CD14-positive monocyte (primary cell): ENCODE results near the gene CBX5. TPM values are rescaled to one million over a fixed set of nuclear protein-coding genes. Genes with fewer than 3 reads are reported as not detected.
A peak's percentile ranks its signal among the peaks of the same experiment; 100 is the strongest.

Experiments used
- DNase-seq, 3 donors: peaks; one replicate each; pipeline ENCODE4 v3.0.0-alpha.2; 2011 to 2022
- H2AFZ ChIP-seq: 2 replicates; pipeline ENCODE4 v1.6.0; 2012; ENCODE audit warnings: mild to moderate bottlenecking, low read depth, low read length, inconsistent platforms; ENCODE audit not compliant: insufficient read depth, poor library complexity, severe bottlenecking
- H3K27ac ChIP-seq, 2 donors: 1 replicate in 1 of 2; 2 replicates in 1 of 2; pipeline ENCODE4 v1.5.1; 2012 to 2013; ENCODE audit warnings: low read length in 2 of 2, control low read depth in 1 of 2, inconsistent platforms in 1 of 2, low read depth in 1 of 2, mild to moderate bottlenecking in 1 of 2
- H3K27me3 ChIP-seq, 2 donors: one replicate each; pipeline versions ENCODE4 v1.6.0 to v1.6.1; 2011 to 2013; ENCODE audit warnings: low read length in 2 of 2; ENCODE audit not compliant: control insufficient read depth in 2 of 2, insufficient read depth in 2 of 2
- H3K36me3 ChIP-seq, 2 donors: replicated peaks in 1 of 2; 1 replicate in 1 of 2; 2 replicates in 1 of 2; pipeline versions ENCODE4 v1.5.1 to v1.6.1; 2012 to 2013; ENCODE audit warnings: low read length in 2 of 2, control low read depth in 1 of 2, inconsistent platforms in 1 of 2, mild to moderate bottlenecking in 1 of 2; ENCODE audit not compliant: insufficient read depth in 2 of 2, control insufficient read depth in 1 of 2
- H3K4me1 ChIP-seq, 2 donors: 1 replicate in 1 of 2; 2 replicates in 1 of 2; pipeline versions ENCODE4 v1.5.1 to v1.6.1; 2012 to 2013; ENCODE audit warnings: low read length in 2 of 2, control low read depth in 1 of 2, inconsistent platforms in 1 of 2, mild to moderate bottlenecking in 1 of 2, moderate library complexity in 1 of 2; ENCODE audit not compliant: insufficient read depth in 2 of 2, control insufficient read depth in 1 of 2
- H3K4me2 ChIP-seq: replicated peaks from 2 replicates; pipeline ENCODE3; 2012; ENCODE audit warnings: low read length, moderate library complexity, mild to moderate bottlenecking; ENCODE audit not compliant: poor library complexity, severe bottlenecking; ENCODE audit errors: extremely low read depth
- H3K4me3 ChIP-seq, 3 experiments: fragments of 200-600 bp in 1 of 3; sonication (generic) in 1 of 3; replicated peaks in 1 of 3; 1 replicate in 2 of 3; 2 replicates in 1 of 3; pipeline ENCODE4 v1.5.1; 2011 to 2013; ENCODE audit warnings: low read length in 3 of 3, mild to moderate bottlenecking in 3 of 3, control low read depth in 2 of 3, low read depth in 2 of 3, inconsistent platforms in 1 of 3, moderate library complexity in 1 of 3
- H3K79me2 ChIP-seq: 2 replicates; pipeline ENCODE4 v1.6.0; 2012; ENCODE audit warnings: mild to moderate bottlenecking, control low read depth, inconsistent platforms, low read length, moderate library complexity; ENCODE audit not compliant: insufficient read depth
- H3K9ac ChIP-seq: 2 replicates; pipeline ENCODE4 v1.6.0; 2017; ENCODE audit warnings: low read length, mild to moderate bottlenecking; ENCODE audit not compliant: insufficient read depth, poor library complexity, severe bottlenecking
- H3K9me3 ChIP-seq, 2 donors: replicated peaks in 1 of 2; 1 replicate in 1 of 2; 2 replicates in 1 of 2; pipeline versions ENCODE4 v1.5.1 to v1.6.1; 2012 to 2013; ENCODE audit warnings: low read length in 2 of 2, control low read depth in 1 of 2; ENCODE audit not compliant: control insufficient read depth in 1 of 2, insufficient read depth in 1 of 2
- H4K20me1 ChIP-seq: 2 replicates; pipeline ENCODE4 v1.6.0; 2012; ENCODE audit warnings: mild to moderate bottlenecking, low read length, control low read depth, moderate library complexity; ENCODE audit not compliant: insufficient read depth
- H3K27ac Mint-ChIP-seq, 7 donors: one replicate each; pipeline ENCODE4 v1.8.0; 2020; ENCODE audit warnings: mild to moderate bottlenecking in 7 of 7, mixed read lengths in 7 of 7, moderate library complexity in 6 of 7, inconsistent platforms in 2 of 7
- H3K27me3 Mint-ChIP-seq, 3 donors: one replicate each; pipeline ENCODE4 v1.8.0; 2021 to 2022; ENCODE audit warnings: low read depth in 3 of 3, mild to moderate bottlenecking in 3 of 3, mixed read lengths in 3 of 3, moderate library complexity in 3 of 3, inconsistent platforms in 1 of 3
- H3K36me3 Mint-ChIP-seq, 2 donors: one replicate each; pipeline ENCODE4 v1.8.0; 2020; ENCODE audit warnings: mixed read lengths in 2 of 2, inconsistent platforms in 1 of 2, mild to moderate bottlenecking in 1 of 2
- H3K4me1 Mint-ChIP-seq: one replicate; pipeline ENCODE4 v1.8.0; 2020; ENCODE audit warnings: mild to moderate bottlenecking, mixed read lengths
- H3K4me3 Mint-ChIP-seq, 2 donors: one replicate each; pipeline ENCODE4 v1.8.0; 2020; ENCODE audit warnings: mild to moderate bottlenecking in 2 of 2, mixed read lengths in 2 of 2, moderate library complexity in 1 of 2
- H3K9me3 Mint-ChIP-seq, 7 donors: one replicate each; pipeline ENCODE4 v1.8.0; 2020 to 2022; ENCODE audit warnings: mixed read lengths in 7 of 7, mild to moderate bottlenecking in 6 of 7, moderate library complexity in 6 of 7, inconsistent platforms in 2 of 7
- CTCF ChIP-seq: fragments of 200-600 bp; IDR thresholded peaks from one replicate; pipeline ENCODE4 v1.8.0; 2022; ENCODE audit warnings: antibody characterized with exemption, mild to moderate bottlenecking
- WGBS: methylation state at CpG from one replicate; pipeline ENCODE4 v1.1.5; 2013; ENCODE audit warnings: missing lambda C conversion rate; ENCODE audit not compliant: insufficient coverage; 5-methylcytosine and 5-hydroxymethylcytosine counted together
- intact Hi-C, 2 donors: fragments of 100-400 bp; cut with micrococcal nuclease; formaldehyde crosslinking; loops; one replicate each; pipeline versions ENCODE4 v1.15.0 to v1.15.1; 2023
- polyA plus RNA-seq, 3 donors: library from polyadenylated mRNA; depleted of rRNA in 1 of 3; unstranded in 2 of 3; stranded (reverse) in 1 of 3; fragments of 300-500 nt in 2 of 3; fragments of >200 nt in 1 of 3; fragmentation: Illumina TruSeq in 2 of 3; gene quantifications; 1 replicate in 2 of 3; 2 replicates in 1 of 3; pipeline ENCODE4 v1.2.3, GENCODE V29; 2012 to 2021

Gene CBX5
- polyA plus RNA-seq, 3 donors, result 2.9 to 5.4 (median 4.8) TPM

DNA sequence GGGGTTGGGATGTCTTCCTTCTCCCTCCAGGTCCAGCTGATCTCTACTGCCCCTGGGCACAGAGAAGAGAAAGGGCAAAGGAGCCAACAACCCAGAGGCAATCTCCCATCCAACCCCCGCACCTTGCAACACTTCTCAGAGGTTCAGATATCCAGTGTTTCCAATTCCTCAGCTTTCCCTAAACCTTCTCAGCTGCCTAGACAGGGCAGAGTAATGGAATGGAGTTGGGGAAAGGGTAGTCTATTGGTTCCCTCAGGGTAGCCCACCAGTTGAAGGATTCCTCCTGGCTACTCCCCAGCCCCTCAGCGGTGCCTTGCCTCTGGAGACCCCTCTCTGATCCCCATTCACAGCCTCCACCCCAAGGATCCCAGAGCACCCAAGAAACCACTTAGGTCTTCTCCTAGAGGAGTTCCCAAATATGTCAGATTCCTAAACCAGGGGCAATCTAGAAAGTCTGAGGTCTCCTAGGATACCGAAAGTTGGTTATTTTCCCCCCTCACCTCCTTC lies 20.4 kb upstream of the CBX5 start:
- H3K9me3 Mint-ChIP-seq, result peaks cover 0 to 4% (median 0%) of the 10 kb centered on the region in 7 donors
- Histone ChIP-seq H2AFZ (peak overlapping the region; percentile 77), H3K36me3 (peaks cover 5 to 8% of the 10 kb centered on the region in 2 donors), H3K9ac (peak overlapping the region; percentile 73), H3K79me2 (peaks cover 95% of the 10 kb centered on the region), H3K4me2 (peak overlapping the region; percentile 99), H3K27ac (peak overlapping the region; percentile 63 to 87), H4K20me1 (peaks cover 16% of the 10 kb centered on the region), H3K4me3 (peak overlapping the region; percentile 80 to 99 (median 93)), H3K27me3 (no peaks in the 10 kb centered on the region), H3K4me1 (peaks cover 84 to 97% of the 10 kb centered on the region in 2 donors), H3K9me3 (no peaks in the 10 kb centered on the region)
- 0% methylated on average over 1 of the region's 3 CpGs for WGBS
- no peak for TF ChIP-seq CTCF
- no peak for DNase-seq
- H3K36me3 Mint-ChIP-seq, result peaks cover 8 to 28% of the 10 kb centered on the region in 2 donors
- H3K4me3 Mint-ChIP-seq, result peak overlapping the region; percentile 86 to 99
- intact Hi-C loops, result loop anchor here in 1 of 2 donors (2.0 kb wide), 1 partner anchor 29 kb away; no protein-coding TSS in a partner anchor
- peaks cover 80% of the 10 kb centered on the region for H3K4me1 Mint-ChIP-seq
- peaks cover 0 to 1% (median 1%) of the 10 kb centered on the region in 3 donors for H3K27me3 Mint-ChIP-seq
- H3K27ac Mint-ChIP-seq, result peak overlapping the region; percentile 88 to 93 (median 91)

DNA sequence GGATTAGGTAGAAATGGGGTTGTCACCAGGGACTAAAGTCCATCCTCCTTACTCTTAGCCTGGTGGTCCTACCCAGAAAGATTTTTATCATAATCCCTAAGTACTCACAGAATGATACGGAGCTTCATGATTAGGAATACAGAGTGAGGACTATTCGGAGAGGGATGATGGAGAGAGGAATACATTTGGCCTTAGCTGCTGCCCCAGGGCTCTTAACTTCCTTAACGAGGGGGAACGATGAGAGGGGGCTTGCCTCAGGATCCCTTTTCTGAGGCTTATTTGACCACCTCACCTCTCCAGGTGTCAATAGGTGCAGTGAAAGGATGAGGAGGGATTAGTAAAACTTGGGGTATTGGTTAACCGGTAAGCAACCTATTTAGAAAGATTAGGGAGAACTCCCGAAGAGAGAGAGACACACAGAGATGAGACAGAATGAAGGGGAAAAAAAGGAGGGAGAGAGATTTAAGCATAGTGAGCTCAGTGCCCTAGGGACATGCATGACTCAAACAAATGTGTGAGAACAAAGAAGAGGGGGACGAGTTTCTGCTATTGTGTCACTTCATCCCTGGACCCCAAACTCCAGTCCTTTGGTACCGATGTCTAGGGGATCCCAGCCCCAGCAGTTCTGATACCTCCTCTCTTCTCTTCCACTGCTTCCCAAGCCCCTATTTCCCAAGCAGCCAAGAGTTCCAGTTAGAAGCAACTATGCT lies 19.7 kb upstream of the CBX5 start:
- peak overlapping the region; percentile 86 to 99 for H3K4me3 Mint-ChIP-seq
- H3K9me3 Mint-ChIP-seq, result peaks cover 0 to 2% (median 0%) of the 10 kb centered on the region in 7 donors
- intact Hi-C loops, result loop anchor here (2.0 to 5.0 kb wide), 3 partner anchors 29 to 68 kb away; no protein-coding TSS in a partner anchor
- peaks cover 14 to 34% of the 10 kb centered on the region in 2 donors for H3K36me3 Mint-ChIP-seq
- H2AFZ ChIP-seq, result peak overlapping the region; percentile 77
- peaks cover 100% of the 10 kb centered on the region for H3K79me2 ChIP-seq
- no peaks in the 10 kb centered on the region for H3K27me3 ChIP-seq
- no peak for TF ChIP-seq CTCF
- peaks cover 82% of the 10 kb centered on the region for H3K4me1 Mint-ChIP-seq
- peaks cover 0 to 1% (median 1%) of the 10 kb centered on the region in 3 donors for H3K27me3 Mint-ChIP-seq
- peak overlapping the region; percentile 73 for H3K9ac ChIP-seq
- no peak for DNase-seq
- peak overlapping the region; percentile 99 for H3K4me2 ChIP-seq
- no peaks in the 10 kb centered on the region for H3K9me3 ChIP-seq
- H3K4me3 ChIP-seq, result peak overlapping the region; percentile 80 to 99 (median 93)
- H3K27ac Mint-ChIP-seq, result peak overlapping the region; percentile 88 to 93 (median 91)
- peaks cover 22% of the 10 kb centered on the region for H4K20me1 ChIP-seq
- WGBS, result 0% methylated on average over 2 of the region's 8 CpGs
- H3K36me3 ChIP-seq, result peaks cover 10 to 14% of the 10 kb centered on the region in 2 donors
- H3K27ac ChIP-seq, result peak overlapping the region; percentile 63 to 87
- H3K4me1 ChIP-seq, result peaks cover 84 to 97% of the 10 kb centered on the region in 2 donors
